ENCODE measurements around the gene ITGB4. TPM values are rescaled to one million over a fixed set of nuclear protein-coding genes. Genes with fewer than 3 reads are reported as not detected.
A peak's percentile ranks its signal among the peaks of the same experiment; 100 is the strongest.

Gene ITGB4
- total and polyA plus RNA-seq, 2 of the 13 experiments (the other 11 are each of a cell fraction or from before 2014, with no cell fraction given), result 6.9 to 14.5 TPM

DNA sequence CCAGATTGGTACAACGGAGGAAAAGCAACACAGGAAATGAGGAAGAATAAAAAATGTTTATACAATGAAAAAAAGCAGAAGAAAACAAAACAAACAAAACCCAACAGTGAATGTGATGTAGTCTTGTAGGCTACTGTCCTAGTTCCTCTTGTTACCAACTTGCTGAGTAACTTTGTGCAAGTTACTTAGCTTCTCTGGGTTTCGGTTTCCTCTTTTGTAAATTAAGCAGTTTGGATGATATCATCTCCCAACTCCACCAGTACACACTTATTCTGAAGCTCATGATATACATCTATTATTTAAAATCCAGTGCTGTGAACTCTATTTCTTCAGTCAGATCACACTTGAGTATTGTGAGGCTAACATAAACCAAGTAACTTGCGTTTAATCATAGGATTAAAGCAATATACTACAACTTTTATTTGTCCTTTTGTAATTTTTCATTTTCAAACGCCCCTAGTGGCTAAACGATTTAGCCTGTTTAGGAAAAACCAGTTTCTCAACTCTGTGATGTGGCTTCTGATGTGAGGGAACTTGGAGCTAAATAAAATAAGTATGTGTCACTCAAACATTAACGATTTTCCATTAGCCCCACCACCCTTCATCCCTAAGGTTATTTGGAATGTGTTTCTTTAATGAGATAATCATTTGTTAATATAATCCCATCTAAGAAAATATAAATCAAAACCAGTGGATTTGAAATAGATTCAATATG lies 62.0 kb downstream of the ITGB4 start (continued):
- TF ChIP-seq, protein P1, sequence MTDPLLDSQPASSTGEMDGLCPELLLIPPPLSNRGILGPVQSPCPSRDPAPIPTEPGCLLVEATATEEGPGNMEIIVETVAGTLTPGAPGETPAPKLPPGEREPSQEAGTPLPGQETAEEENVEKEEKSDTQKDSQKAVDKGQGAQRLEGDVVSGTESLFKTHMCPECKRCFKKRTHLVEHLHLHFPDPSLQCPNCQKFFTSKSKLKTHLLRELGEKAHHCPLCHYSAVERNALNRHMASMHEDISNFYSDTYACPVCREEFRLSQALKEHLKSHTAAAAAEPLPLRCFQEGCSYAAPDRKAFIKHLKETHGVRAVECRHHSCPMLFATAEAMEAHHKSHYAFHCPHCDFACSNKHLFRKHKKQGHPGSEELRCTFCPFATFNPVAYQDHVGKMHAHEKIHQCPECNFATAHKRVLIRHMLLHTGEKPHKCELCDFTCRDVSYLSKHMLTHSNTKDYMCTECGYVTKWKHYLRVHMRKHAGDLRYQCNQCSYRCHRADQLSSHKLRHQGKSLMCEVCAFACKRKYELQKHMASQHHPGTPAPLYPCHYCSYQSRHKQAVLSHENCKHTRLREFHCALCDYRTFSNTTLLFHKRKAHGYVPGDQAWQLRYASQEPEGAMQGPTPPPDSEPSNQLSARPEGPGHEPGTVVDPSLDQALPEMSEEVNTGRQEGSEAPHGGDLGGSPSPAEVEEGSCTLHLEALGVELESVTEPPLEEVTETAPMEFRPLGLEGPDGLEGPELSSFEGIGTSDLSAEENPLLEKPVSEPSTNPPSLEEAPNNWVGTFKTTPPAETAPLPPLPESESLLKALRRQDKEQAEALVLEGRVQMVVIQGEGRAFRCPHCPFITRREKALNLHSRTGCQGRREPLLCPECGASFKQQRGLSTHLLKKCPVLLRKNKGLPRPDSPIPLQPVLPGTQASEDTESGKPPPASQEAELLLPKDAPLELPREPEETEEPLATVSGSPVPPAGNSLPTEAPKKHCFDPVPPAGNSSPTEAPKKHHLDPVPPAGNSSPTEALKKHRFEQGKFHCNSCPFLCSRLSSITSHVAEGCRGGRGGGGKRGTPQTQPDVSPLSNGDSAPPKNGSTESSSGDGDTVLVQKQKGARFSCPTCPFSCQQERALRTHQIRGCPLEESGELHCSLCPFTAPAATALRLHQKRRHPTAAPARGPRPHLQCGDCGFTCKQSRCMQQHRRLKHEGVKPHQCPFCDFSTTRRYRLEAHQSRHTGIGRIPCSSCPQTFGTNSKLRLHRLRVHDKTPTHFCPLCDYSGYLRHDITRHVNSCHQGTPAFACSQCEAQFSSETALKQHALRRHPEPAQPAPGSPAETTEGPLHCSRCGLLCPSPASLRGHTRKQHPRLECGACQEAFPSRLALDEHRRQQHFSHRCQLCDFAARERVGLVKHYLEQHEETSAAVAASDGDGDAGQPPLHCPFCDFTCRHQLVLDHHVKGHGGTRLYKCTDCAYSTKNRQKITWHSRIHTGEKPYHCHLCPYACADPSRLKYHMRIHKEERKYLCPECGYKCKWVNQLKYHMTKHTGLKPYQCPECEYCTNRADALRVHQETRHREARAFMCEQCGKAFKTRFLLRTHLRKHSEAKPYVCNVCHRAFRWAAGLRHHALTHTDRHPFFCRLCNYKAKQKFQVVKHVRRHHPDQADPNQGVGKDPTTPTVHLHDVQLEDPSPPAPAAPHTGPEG (CRISPR knock-in tag; IDR thresholded peaks at IDR 0.05), result no peak
- TF ChIP-seq, protein P2, sequence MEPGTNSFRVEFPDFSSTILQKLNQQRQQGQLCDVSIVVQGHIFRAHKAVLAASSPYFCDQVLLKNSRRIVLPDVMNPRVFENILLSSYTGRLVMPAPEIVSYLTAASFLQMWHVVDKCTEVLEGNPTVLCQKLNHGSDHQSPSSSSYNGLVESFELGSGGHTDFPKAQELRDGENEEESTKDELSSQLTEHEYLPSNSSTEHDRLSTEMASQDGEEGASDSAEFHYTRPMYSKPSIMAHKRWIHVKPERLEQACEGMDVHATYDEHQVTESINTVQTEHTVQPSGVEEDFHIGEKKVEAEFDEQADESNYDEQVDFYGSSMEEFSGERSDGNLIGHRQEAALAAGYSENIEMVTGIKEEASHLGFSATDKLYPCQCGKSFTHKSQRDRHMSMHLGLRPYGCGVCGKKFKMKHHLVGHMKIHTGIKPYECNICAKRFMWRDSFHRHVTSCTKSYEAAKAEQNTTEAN (CRISPR knock-in tag; conservative IDR thresholded peaks at IDR 0.05), result no peak
- TF ChIP-seq SAP130 (CRISPR knock-in tag; IDR thresholded peaks at IDR 0.05; ENCODE audit: low read depth) (peak; percentile 27; the same call in 1 of the 2 replicates), TBX3 (IDR thresholded peaks at IDR 0.05; ENCODE audit: borderline replicate concordance) (no peak), NFIB (CRISPR knock-in tag; IDR thresholded peaks at IDR 0.05; ENCODE audit: borderline replicate concordance) (no peak), RNF2 (conservative IDR thresholded peaks at IDR 0.05; ENCODE audit: low read depth) (no peak), HOMEZ (CRISPR knock-in tag; IDR thresholded peaks at IDR 0.05; ENCODE audit: low read depth) (peak; percentile 10; the same call in 1 of the 2 replicates), ZNF777 (CRISPR knock-in tag; IDR thresholded peaks at IDR 0.05) (no peak)
